CD14-positive monocyte (primary cell): Measurements from ENCODE around the gene MEI1. TPM values are rescaled to one million over a fixed set of nuclear protein-coding genes. Genes with fewer than 3 reads are reported as not detected.
A peak's percentile ranks its signal among the peaks of the same experiment; 100 is the strongest.

Experiments
- DNase-seq, 3 donors: peaks; one replicate each; pipeline ENCODE4 v3.0.0-alpha.2; 2011 to 2022
- H2AFZ ChIP-seq: 2 replicates; pipeline ENCODE4 v1.6.0; 2012; ENCODE audit warnings: mild to moderate bottlenecking, low read depth, low read length, inconsistent platforms; ENCODE audit not compliant: insufficient read depth, poor library complexity, severe bottlenecking
- H3K27ac ChIP-seq, 2 donors: 1 replicate in 1 of 2; 2 replicates in 1 of 2; pipeline ENCODE4 v1.5.1; 2012 to 2013; ENCODE audit warnings: low read length in 2 of 2, control low read depth in 1 of 2, inconsistent platforms in 1 of 2, low read depth in 1 of 2, mild to moderate bottlenecking in 1 of 2
- H3K27me3 ChIP-seq, 2 donors: one replicate each; pipeline versions ENCODE4 v1.6.0 to v1.6.1; 2011 to 2013; ENCODE audit warnings: low read length in 2 of 2; ENCODE audit not compliant: control insufficient read depth in 2 of 2, insufficient read depth in 2 of 2
- H3K36me3 ChIP-seq, 2 donors: replicated peaks in 1 of 2; 1 replicate in 1 of 2; 2 replicates in 1 of 2; pipeline versions ENCODE4 v1.5.1 to v1.6.1; 2012 to 2013; ENCODE audit warnings: low read length in 2 of 2, control low read depth in 1 of 2, inconsistent platforms in 1 of 2, mild to moderate bottlenecking in 1 of 2; ENCODE audit not compliant: insufficient read depth in 2 of 2, control insufficient read depth in 1 of 2
- H3K4me1 ChIP-seq, 2 donors: 1 replicate in 1 of 2; 2 replicates in 1 of 2; pipeline versions ENCODE4 v1.5.1 to v1.6.1; 2012 to 2013; ENCODE audit warnings: low read length in 2 of 2, control low read depth in 1 of 2, inconsistent platforms in 1 of 2, mild to moderate bottlenecking in 1 of 2, moderate library complexity in 1 of 2; ENCODE audit not compliant: insufficient read depth in 2 of 2, control insufficient read depth in 1 of 2
- H3K4me2 ChIP-seq: replicated peaks from 2 replicates; pipeline ENCODE3; 2012; ENCODE audit warnings: low read length, moderate library complexity, mild to moderate bottlenecking; ENCODE audit not compliant: poor library complexity, severe bottlenecking; ENCODE audit errors: extremely low read depth
- H3K4me3 ChIP-seq, 3 experiments: fragments of 200-600 bp in 1 of 3; sonication (generic) in 1 of 3; replicated peaks in 1 of 3; 1 replicate in 2 of 3; 2 replicates in 1 of 3; pipeline ENCODE4 v1.5.1; 2011 to 2013; ENCODE audit warnings: low read length in 3 of 3, mild to moderate bottlenecking in 3 of 3, control low read depth in 2 of 3, low read depth in 2 of 3, inconsistent platforms in 1 of 3, moderate library complexity in 1 of 3
- H3K79me2 ChIP-seq: 2 replicates; pipeline ENCODE4 v1.6.0; 2012; ENCODE audit warnings: mild to moderate bottlenecking, control low read depth, inconsistent platforms, low read length, moderate library complexity; ENCODE audit not compliant: insufficient read depth
- H3K9ac ChIP-seq: 2 replicates; pipeline ENCODE4 v1.6.0; 2017; ENCODE audit warnings: low read length, mild to moderate bottlenecking; ENCODE audit not compliant: insufficient read depth, poor library complexity, severe bottlenecking
- H3K9me3 ChIP-seq, 2 donors: replicated peaks in 1 of 2; 1 replicate in 1 of 2; 2 replicates in 1 of 2; pipeline versions ENCODE4 v1.5.1 to v1.6.1; 2012 to 2013; ENCODE audit warnings: low read length in 2 of 2, control low read depth in 1 of 2; ENCODE audit not compliant: control insufficient read depth in 1 of 2, insufficient read depth in 1 of 2
- H4K20me1 ChIP-seq: 2 replicates; pipeline ENCODE4 v1.6.0; 2012; ENCODE audit warnings: mild to moderate bottlenecking, low read length, control low read depth, moderate library complexity; ENCODE audit not compliant: insufficient read depth
- H3K27ac Mint-ChIP-seq, 7 donors: one replicate each; pipeline ENCODE4 v1.8.0; 2020; ENCODE audit warnings: mild to moderate bottlenecking in 7 of 7, mixed read lengths in 7 of 7, moderate library complexity in 6 of 7, inconsistent platforms in 2 of 7
- H3K27me3 Mint-ChIP-seq, 3 donors: one replicate each; pipeline ENCODE4 v1.8.0; 2021 to 2022; ENCODE audit warnings: low read depth in 3 of 3, mild to moderate bottlenecking in 3 of 3, mixed read lengths in 3 of 3, moderate library complexity in 3 of 3, inconsistent platforms in 1 of 3
- H3K36me3 Mint-ChIP-seq, 2 donors: one replicate each; pipeline ENCODE4 v1.8.0; 2020; ENCODE audit warnings: mixed read lengths in 2 of 2, inconsistent platforms in 1 of 2, mild to moderate bottlenecking in 1 of 2
- H3K4me1 Mint-ChIP-seq: one replicate; pipeline ENCODE4 v1.8.0; 2020; ENCODE audit warnings: mild to moderate bottlenecking, mixed read lengths
- H3K4me3 Mint-ChIP-seq, 2 donors: one replicate each; pipeline ENCODE4 v1.8.0; 2020; ENCODE audit warnings: mild to moderate bottlenecking in 2 of 2, mixed read lengths in 2 of 2, moderate library complexity in 1 of 2
- H3K9me3 Mint-ChIP-seq, 7 donors: one replicate each; pipeline ENCODE4 v1.8.0; 2020 to 2022; ENCODE audit warnings: mixed read lengths in 7 of 7, mild to moderate bottlenecking in 6 of 7, moderate library complexity in 6 of 7, inconsistent platforms in 2 of 7
- CTCF ChIP-seq: fragments of 200-600 bp; IDR thresholded peaks from one replicate; pipeline ENCODE4 v1.8.0; 2022; ENCODE audit warnings: antibody characterized with exemption, mild to moderate bottlenecking
- WGBS: methylation state at CpG from one replicate; pipeline ENCODE4 v1.1.5; 2013; ENCODE audit warnings: missing lambda C conversion rate; ENCODE audit not compliant: insufficient coverage; 5-methylcytosine and 5-hydroxymethylcytosine counted together
- intact Hi-C, 2 donors: fragments of 100-400 bp; cut with micrococcal nuclease; formaldehyde crosslinking; loops; one replicate each; pipeline versions ENCODE4 v1.15.0 to v1.15.1; 2023
- polyA plus RNA-seq, 3 donors: library from polyadenylated mRNA; depleted of rRNA in 1 of 3; unstranded in 2 of 3; stranded (reverse) in 1 of 3; fragments of 300-500 nt in 2 of 3; fragments of >200 nt in 1 of 3; fragmentation: Illumina TruSeq in 2 of 3; gene quantifications; 1 replicate in 2 of 3; 2 replicates in 1 of 3; pipeline ENCODE4 v1.2.3, GENCODE V29; 2012 to 2021

The MEI1 gene
- polyA plus RNA-seq, 3 donors, result 12.3 to 40.0 (median 37.0) TPM

- intact Hi-C loops, result no loop called here
- H3K9me3 ChIP-seq, result no peaks in the 10 kb centered on the region
- H3K4me3 Mint-ChIP-seq, result no peak overlapping the region
- H3K27me3 Mint-ChIP-seq, result peaks cover 0 to 1% (median 0%) of the 10 kb centered on the region in 3 donors
- TF ChIP-seq CTCF, result peak; percentile 31
- no peaks in the 10 kb centered on the region for H4K20me1 ChIP-seq
- H3K36me3 ChIP-seq, result no peaks in the 10 kb centered on the region
- no peaks in the 10 kb centered on the region for H3K9me3 Mint-ChIP-seq
- no peak overlapping the region for H3K27ac ChIP-seq
- H3K79me2 ChIP-seq, result no peaks in the 10 kb centered on the region
- no peaks in the 10 kb centered on the region for H3K36me3 Mint-ChIP-seq
- H3K4me1 Mint-ChIP-seq, result peaks cover 11% of the 10 kb centered on the region
- H3K4me2 ChIP-seq, result no peak overlapping the region
- no peak overlapping the region for H2AFZ ChIP-seq
- DNase-seq, result peak in 1 of 3 donors; percentile 29
- H3K4me3 ChIP-seq, result no peak overlapping the region
- 79% methylated on average over 11 of the region's 14 CpGs for WGBS
- H3K27me3 ChIP-seq, result no peaks in the 10 kb centered on the region
- no peak overlapping the region for H3K27ac Mint-ChIP-seq
- H3K9ac ChIP-seq, result no peak overlapping the region
- H3K4me1 ChIP-seq, result peaks cover 8 to 9% of the 10 kb centered on the region in 2 donors
Measured at GRCh38 chr22:41762980-41763779, 63.9 kb downstream of the MEI1 start.

- DNase-seq, result no peak
- Histone ChIP-seq H3K9me3 (no peaks in the 10 kb centered on the region), H3K27ac (no peak overlapping the region), H3K9ac (no peak overlapping the region), H3K4me3 (no peak overlapping the region), H3K79me2 (no peaks in the 10 kb centered on the region), H2AFZ (no peak overlapping the region), H3K36me3 (no peaks in the 10 kb centered on the region), H3K27me3 (no peaks in the 10 kb centered on the region), H4K20me1 (no peaks in the 10 kb centered on the region), H3K4me1 (peaks cover 14 to 24% of the 10 kb centered on the region in 2 donors), H3K4me2 (no peak overlapping the region)
- no peaks in the 10 kb centered on the region for H3K9me3 Mint-ChIP-seq
- H3K27me3 Mint-ChIP-seq, result peaks cover 0 to 3% (median 2%) of the 10 kb centered on the region in 3 donors
- H3K36me3 Mint-ChIP-seq, result no peaks in the 10 kb centered on the region
- WGBS, result 76% methylated on average over 2 of the region's 5 CpGs
- TF ChIP-seq CTCF, result no peak
- intact Hi-C loops, result loop anchor here in 1 of 2 donors (5.0 kb wide), 1 partner anchor 36 kb away; the partner anchor contains the start of gene CCDC134
- no peak overlapping the region for H3K4me3 Mint-ChIP-seq
- peaks cover 25% of the 10 kb centered on the region for H3K4me1 Mint-ChIP-seq
- H3K27ac Mint-ChIP-seq, result peak overlapping the region in 2 of 7 donors; percentile 12 to 57
Measured at GRCh38 chr22:41766476-41766875, 67.2 kb downstream of the MEI1 start.
